ENCODE measurements around the gene RBCK1.
"Not testable (repeated sequence)": the region's sequence is repeated elsewhere in the genome, so short reads cannot be mapped to it uniquely, and the experiment has no call there.

GRCh38 chr20:452021-452420 lies 43.9 kb downstream of the RBCK1 start:
- not testable (repeated sequence) for TF ChIP-seq POLR2A (IDR thresholded peaks at IDR 0.05)
- TF ChIP-seq, protein P1, sequence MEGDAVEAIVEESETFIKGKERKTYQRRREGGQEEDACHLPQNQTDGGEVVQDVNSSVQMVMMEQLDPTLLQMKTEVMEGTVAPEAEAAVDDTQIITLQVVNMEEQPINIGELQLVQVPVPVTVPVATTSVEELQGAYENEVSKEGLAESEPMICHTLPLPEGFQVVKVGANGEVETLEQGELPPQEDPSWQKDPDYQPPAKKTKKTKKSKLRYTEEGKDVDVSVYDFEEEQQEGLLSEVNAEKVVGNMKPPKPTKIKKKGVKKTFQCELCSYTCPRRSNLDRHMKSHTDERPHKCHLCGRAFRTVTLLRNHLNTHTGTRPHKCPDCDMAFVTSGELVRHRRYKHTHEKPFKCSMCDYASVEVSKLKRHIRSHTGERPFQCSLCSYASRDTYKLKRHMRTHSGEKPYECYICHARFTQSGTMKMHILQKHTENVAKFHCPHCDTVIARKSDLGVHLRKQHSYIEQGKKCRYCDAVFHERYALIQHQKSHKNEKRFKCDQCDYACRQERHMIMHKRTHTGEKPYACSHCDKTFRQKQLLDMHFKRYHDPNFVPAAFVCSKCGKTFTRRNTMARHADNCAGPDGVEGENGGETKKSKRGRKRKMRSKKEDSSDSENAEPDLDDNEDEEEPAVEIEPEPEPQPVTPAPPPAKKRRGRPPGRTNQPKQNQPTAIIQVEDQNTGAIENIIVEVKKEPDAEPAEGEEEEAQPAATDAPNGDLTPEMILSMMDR (IDR thresholded peaks at IDR 0.05), result not testable (repeated sequence)
